Kidney capillary endothelial cell (primary cell): ENCODE data around the gene SPHK2.
A peak's percentile ranks its signal among the peaks of the same experiment; 100 is the strongest.
"Not testable (repeated sequence)": the region's sequence is repeated elsewhere in the genome, so short reads cannot be mapped to it uniquely, and the experiment has no call there.

Experiments used
- DNase-seq: peaks from one replicate; pipeline ENCODE4 v3.0.0-alpha.2; 2018; ENCODE audit warnings: low spot score

Gene SPHK2

DNA sequence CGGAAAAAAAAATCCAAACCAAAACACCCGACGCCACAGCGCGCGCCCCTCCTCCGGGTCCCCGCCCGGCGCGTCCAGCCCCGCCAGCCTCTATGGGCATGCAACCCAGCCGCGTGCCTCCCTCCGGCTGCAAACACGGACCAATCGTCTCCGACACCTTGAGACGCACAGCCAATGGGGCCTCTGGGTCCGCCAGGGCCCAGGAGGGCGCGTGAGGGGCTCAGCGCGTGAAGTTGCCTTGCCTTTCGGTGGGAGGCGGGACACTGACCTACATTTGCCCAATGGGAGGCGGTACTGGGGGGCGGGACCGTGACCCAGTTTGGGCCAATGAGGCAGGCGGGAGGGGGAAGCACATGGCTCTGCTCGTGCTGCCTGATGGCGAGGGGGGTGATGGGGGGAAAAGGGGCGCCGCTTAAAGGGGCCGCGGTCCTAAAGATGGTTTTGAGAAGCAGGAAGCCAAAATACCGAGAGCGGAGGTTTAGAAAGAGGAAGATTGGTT, 18.2 kb downstream of the SPHK2 start:
- DNase-seq = peak; percentile 56

DNA sequence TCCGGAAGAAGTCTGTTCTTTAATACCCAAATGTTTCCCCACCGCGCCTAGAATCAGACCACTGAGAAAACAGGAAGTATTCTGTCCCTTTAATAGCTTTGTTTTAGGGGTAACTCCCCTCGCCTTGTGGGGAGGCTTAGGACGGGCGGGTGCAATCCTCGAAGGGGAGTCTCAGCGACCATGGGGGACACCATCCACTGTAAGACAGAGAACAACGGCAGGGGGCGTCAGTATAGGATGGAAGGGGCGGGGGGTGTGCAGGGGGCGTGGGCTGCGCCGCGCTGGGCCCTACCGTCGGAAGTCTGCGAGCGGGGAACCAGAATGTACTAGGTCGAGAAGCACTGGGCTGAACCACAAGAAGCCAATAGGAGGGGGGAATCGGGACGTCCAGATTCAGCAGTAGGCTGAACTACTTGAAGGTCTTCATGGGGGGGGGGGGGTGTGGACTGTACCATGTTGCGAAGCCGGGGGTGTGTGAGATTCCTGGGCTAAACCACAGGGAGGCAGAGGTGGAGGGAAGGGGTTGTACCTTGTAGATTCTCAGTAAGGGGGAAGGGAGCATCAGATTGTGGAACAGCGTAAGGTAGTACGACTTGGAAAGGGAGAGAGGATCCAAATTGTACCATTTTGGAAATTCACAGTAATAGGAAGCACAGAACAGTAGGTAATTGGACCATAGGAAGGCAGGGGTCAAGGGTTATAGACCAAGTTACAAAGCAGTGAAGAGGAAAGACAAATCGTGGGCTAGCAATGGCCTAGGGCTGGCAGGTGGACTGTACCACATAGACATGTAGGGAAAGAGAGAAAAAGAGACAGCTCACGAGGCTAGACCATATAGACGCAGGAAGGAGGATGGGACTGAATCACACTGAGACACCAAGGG, 18.9 kb downstream of the SPHK2 start:
- peak; percentile 39 for DNase-seq

DNA sequence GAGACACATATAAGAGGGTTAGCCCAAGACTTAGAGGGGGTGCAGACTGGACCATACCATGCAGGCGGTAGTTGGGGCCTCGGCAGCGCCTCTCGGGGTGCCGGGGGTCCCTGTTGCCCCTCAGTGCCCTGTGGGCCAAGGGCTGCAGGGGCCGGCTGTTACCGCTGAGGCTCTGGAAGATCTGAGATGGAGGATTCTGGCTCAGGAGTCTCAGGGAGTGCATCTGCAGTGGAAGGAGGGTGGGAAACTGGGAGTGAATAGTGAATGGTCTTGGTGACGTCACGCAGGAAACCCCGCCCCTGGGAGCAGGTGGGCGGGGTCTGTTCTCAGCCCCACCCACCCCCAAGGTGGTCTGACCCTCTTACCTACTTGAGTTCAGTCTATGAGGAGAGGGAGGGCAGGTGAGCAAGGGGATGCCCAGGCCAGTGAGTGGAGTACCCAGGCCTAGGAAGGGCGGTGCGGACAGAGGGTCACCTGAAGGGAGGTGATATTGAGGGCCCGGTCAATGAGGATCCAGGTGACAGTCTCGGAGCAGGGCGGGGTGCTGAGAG, 19.6 kb downstream of the SPHK2 start:
- DNase-seq = no peak

DNA sequence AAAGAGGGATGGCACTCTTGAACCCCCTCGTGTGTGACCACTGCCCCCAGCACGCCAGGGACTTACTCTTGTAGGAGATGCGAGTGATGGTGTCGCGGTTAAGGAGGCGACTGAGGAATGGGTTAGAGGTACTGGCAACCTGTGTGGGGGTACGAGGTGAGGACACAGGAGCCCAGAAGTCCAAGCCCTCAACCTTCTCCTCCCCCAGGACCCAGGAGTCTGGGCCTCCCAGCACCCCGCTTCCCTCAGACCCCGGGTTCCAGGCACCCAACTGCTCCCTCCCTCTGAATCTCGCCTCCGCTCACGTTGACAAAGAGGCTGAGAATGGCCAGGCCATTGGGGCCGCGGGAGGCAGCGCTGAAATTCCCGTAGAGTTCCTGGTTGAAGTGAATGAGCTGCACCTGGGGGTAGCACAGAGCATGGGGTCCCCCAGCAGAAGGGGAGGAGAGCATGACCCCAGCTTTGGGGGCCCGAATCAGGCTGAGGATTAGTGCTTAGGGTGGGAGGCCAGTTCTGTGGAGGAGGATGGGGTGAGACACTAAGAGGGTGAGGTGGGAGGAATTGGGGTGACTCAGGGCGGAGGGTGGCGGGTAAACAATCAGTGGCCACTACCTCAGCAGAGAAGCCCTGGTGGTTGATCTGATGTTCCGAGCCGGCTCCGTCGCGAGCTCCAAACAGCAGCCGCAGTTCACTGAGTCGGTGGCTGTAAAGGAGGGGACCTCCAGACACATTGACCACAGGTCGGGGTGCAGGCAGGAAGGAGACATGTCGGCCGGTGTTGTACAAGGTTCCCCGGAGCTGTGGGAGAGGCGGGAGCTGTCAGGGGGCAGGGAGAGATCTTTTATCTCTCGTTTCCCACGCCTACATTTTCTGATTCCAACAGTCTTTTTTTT, 20.4 kb downstream of the SPHK2 start:
- DNase-seq = no peak

DNA sequence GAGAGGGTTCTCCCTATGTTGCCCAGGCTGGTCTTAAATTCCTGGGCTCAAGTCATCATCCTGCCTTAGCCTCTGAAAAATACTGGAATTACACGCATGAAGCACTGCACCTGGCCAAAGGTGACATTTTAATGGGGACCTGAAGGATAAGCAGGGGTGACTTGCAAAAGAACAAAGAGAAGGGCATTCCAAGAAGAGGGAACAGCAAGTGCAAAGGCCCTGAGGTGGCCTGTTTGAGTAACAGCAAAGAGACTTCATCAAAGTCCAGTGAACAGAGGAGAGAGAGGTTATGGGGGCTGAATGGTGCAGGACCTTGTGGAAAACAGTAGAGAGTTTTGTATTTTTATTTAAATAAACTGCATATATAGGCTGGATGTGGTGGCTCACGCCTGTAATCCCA, 22.5 kb downstream of the SPHK2 start:
- no peak for DNase-seq

DNA sequence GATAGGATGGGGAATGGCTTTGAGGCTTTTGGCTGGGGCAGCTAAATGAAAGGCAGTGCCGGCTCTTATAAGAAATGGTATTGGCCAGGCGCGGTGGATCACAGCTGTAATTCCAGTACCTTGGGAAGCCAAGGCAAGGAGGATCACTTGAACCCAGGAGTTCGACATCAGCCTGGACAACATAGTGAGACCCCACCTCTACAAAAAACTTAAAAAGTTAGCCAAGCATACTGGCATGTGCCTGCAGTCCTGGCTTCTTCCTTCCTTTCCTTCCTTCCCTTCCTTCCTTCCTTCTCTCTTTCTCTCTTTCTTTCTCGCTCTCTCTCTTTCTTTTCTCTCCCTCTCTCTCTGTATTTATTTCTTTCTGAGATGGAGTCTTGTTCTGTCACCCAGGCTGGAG, 23.6 kb downstream of the SPHK2 start:
- no peak for DNase-seq

DNA sequence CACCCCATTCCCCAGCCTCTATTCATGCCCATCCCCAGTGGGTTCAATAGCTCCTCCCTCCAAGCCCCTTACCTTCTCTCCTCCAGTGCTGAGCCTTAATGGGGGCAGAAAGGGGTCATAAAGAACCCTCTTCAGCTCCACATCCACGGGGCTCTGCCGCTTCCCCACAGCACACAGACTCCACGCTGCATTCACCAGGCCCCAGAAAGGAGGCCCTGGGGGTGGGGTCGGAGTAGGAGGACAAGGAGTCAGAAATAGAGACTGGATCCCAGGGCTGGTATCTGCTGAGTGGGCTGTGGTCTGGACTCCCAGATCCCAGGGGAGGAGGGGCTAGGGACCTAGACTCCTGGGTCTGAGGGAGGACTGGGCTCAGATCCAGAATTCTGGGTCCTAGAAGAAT, 25.0 kb downstream of the SPHK2 start:
- DNase-seq = no peak

DNA sequence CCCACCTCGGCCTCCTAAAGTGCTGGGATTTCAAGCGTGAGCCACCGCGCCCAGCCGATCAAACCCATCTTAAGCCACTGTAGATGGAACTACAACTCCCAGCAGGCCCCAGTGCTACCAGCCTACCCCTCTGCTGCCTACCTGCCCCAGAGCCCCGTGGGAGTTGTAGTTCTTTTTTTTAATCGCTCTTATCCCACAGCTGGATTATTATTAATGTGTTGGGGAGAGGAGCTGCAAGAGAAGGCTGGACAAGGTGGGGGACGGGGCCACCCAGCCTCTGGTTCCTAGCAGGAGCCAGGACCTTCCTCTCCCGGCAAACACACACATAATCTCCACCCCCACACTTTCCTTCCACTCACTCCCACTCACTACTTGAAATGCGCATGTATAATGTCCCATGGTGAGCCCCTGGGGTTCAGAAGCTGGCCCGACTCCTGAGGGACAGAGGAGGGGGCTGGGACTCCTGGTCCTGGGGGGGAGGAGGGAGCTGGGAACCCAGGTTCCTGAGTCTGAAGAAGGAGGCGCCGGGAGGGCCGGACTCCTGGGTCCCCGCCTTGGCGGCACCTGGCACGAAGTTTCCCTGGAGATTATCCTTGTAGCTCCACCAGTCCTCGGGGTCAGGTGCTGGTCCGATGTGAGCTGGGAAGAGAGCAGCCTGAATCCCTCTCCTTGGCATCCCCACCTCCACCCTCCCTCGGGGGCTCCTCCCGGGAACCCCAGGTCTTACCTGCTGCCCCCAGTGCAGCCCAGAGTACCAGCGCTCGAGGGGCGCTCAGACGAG, 25.7 kb downstream of the SPHK2 start:
- peak; percentile 76 for DNase-seq

DNA sequence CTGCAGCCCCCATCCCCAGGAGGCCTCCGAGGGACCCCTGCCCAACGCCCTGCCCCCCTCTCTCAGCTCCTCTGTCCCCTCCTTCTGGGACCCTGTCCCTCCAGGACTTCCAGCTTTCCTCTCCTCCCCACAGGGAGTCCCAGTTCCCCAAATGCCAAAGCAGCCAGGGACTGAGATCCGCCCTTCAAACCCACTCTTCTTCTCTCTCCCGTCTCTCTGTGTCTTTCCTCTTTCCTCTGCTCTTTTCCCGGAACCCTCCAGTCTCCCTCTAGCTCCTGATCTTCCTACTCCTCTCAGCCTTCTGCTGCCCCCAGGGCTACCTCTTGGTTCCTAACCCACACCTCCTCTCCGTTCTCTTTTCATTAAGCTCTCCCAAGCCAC, 26.3 kb downstream of the SPHK2 start:
- DNase-seq = no peak

DNA sequence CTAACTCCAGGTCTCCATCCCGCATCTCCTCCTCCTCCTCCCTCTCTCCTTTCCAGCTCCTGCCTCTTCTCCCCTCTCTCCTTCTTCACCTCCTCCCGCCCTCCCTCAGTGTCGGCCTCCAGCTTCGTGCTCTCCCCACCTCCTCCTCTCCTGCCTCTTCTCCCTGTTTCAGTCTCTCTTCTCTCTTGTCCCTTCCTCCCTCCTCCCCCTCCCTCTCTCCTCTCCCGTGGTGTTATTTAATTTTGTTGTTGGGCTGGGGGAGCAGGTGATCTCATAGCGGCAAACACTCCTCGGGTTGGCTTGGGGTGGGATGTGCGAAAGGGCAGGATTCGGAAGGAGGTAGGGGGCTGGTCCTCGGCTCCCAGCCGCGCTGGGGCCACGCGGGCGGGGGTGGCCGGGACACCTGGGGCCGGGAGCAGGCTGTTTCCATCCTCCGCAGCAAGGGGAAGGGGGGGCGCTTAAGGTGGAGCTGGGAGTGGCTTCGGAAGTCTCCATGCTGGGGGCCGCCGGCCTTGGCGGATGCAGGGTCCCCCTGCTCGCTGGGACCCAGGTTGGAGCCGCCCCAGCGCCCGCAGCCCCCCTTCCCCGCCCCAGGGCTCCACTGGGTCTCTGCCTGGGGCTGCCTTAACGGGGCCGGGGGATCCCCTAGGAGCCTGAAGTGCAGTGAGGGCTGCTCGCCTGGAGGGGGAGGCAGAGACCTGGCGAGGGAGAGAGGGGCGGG, 26.9 kb downstream of the SPHK2 start, which contains the start of gene CA11:
Gene CA11, minus strand, starts transcription at position 187 of the 721 bp plus-strand sequence. CDS start 555 bp downstream, outside the sequence.
- DNase-seq = peak; percentile 76

DNA sequence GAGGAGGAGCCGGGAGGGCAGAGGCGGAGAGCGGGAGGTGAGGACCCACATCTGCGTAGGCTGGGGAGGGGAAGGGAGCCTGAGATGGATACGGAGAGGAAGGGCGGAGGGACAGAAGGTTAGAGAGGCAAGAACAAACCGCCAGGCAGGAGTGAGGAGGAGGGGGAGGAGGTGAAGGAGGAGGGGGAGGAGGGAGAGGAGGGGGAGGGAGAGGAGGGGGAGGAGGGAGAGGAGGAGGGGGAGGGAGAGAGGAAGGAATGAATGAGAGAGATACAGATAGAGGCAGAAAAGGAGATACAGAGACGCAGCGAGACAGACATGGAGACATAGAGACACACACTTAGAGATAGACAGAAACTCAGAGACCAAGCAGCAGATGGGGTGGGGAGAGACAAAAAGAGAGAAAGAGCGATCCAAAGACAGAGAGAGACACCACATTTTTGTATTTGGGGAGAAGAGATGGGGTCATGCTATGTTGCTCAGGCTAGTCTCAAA, 27.5 kb downstream of the SPHK2 start:
- no peak for DNase-seq

DNA sequence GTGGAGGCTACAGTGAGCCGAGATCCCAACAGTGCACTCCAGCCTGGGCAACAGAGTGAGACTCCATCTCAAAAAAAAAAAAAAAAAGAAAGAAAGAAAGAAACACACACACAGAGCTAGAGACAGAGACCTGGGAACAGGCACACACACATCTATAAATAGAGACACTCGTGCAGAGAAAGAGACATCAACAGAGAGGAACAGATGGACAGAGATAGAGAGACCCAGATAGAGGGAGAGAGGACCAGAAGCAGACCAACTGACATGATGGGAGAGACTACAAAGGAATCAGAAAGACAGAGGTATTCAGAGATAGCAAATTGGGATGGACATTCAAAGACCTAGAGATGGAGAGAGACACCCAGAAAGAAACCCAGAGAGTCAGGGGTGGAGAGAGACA, 28.8 kb downstream of the SPHK2 start:
- no peak for DNase-seq

DNA sequence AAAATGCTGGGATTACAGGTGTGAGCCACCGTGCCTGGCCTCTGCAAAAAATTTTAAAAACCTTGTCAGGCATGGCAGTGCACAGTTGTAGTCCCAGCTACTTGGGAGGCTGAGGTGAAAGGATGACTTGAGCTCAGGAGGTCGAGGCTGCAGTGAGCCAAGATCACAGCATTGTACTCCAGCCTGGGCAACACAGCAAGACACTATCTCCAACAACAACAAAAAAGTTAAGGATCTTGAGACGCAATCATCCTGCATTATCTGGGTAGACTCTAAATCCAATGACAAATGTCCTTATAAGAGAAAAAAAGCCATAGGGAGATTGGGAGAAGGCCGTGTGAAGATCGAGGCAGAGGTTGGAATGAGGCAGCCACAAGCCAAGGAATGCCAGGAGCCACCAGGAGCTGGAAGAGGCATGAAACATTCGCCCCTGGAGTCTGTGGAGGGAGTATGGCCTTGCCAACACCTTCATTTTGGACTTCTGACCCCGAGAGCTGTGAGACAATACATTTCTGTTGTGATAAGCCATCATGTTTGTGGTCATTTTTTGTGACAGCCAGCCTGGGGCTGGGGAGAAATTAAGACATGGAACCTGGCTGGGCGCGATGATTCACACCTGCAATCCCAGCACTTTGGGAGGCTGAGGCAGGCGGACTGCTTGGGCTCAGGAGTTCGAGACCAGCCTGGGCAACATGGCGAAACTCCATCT, 31.8 kb downstream of the SPHK2 start:
- DNase-seq = no peak

DNA sequence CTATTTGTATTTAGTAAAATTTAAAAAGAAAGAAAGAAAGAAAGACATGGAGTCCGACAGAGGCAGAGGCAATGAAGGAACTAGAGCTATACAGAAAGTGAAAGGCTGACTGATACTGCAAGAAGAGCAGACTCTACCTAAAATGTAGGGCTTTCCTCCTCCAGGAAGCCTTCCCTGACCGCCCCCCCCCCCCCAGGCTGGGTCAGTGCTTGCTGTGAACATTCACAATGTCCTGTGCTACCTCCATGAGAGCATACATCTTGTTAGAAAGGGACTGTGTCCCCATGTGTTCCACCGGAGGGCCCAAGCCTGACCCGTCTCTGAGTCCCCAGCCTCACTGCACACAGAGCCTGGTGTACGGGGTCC, 32.4 kb downstream of the SPHK2 start:
- DNase-seq = no peak

DNA sequence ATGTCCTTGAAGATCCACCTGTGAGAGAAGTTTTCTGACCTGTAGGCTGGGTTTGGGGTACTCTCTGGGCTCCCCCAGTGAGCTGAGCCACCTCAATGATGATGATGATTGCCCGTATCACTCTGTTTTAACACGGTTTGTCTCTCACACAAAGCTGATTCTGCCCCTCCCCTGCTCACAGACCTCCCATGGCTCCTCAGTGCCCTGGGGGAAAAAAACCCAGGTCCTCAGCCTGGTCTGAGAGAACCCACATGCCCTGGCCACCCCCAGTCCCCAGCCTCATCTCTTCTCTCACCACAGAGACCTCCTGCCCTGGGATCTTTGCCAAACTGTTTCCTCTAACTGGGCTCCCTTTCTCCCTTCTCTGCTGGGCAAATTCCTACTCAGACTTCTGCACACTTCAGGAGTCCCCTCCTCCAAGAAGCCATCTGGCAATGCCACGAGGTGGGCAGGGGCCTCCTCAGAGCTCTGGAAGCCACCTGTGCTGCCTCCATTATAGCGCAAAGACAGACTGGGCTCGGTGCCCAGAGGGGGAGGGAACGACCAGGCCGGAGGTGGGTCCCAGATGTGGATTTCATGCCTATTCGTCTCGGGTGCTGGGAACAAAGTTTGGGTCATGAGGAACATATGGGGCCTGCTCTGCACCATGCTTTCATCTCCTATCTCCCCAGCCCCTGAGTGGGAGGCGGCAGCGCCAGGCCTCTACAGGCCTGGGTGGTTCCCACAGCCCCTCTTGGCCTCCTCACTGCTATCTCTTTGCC, 35.2 kb downstream of the SPHK2 start:
- DNase-seq = no peak

DNA sequence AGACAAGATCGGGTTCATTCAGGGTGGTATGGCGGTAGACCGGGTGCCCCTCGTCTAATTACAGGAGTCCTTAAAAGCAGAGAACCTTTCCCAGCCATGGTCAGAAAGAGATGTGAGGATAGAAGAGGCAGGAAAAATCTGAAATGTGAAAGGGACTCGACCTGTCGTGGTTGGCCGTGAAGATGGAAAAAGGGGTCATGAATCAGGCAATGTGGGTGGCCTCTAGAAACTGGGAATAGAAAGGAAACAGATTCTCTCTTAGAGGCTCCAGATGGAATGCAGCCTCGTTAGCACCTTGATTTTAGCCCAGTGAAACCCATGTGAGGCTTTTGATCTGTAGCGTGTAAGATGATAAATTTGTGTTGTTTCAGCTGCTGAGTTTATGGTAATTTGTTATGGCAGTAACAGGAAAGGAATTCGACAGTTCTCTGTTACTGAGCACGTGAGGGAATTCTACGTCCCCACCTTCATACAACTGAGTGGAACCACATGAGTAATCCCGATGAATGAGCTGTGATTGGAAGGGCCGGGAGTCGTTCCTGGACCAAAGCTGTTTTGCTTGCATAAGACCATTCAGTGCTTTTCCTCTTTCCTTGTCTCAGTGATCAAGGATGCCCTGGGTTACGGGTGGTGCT, 37.7 kb downstream of the SPHK2 start:
- no peak for DNase-seq

DNA sequence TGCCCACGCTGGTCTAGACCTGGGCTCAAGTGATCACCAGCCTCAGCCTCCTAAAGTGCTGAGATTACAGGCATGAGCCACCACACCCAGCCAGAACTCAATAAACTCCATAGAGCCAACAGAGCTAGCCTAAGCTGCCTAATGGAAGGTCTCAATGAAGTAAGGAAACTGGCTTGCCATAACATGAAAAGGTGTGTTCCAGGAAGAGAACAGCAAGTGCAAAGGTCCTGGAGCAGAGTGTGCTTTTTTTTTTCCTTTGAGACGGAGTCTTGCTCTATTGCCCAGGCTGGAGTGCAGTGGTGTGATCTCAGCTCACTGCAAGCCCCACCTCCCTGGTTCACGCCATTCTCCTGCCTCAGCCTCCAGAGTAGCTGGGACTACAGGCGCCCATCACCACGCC, 38.5 kb downstream of the SPHK2 start:
- not testable (repeated sequence) for DNase-seq

DNA sequence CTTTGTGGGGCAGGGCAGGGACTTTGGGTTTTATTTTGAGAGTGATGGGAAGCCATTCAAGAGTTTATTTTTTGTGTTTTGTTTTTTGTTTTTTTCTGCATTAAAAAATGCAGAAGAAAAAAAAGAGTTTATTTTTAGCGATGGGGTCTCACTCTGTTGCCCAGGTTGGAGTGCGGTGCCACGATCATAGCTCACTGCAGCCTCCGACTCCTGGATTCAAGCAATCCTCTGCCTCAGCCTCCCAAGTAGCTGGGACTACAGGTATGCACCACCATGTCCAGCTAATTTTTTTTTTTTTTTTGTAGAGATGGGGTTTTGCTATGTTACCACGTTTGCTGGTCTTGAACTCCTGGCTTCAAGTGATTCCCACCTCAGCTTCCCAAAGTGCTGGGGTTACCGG, 39.2 kb downstream of the SPHK2 start:
- no peak for DNase-seq

DNA sequence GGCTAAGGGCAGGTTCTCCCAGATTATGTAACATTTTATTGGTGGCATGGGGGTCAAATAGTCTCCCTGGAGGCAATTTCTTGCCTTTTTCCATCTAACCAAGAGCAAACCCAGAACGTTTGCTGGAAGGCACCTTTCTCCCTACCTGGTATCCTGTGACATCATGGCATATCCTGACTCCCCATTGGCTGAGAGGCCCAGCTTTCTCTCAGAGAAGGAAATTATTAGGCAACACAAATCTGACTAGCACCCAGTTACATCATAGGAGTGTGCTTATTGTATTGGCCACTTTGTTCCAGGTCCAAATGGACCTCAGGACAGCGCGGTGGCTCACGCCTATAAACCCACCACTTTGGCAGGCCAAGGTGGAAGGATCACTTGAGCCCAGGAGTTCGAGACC, 40.5 kb downstream of the SPHK2 start:
- no peak for DNase-seq
